GM23338 (cell line): Measurements from ENCODE around the gene ZPR1. TPM values are rescaled to one million over a fixed set of nuclear protein-coding genes. Genes with fewer than 3 reads are reported as not detected.

Experiments
- ATAC-seq: fragments of 200-7000 bp; cut with Tn5 transposase; 3 replicates; pipeline ENCODE4 v1.9.1; 2020
- DNase-seq: peaks from one replicate; pipeline ENCODE4 v3.0.0-alpha.2; 2015; ENCODE audit warnings: low spot score
- H2AFZ ChIP-seq: fragments of 200-600 bp; sonication (generic); 2 replicates; pipeline ENCODE4 v1.8.0; 2016; ENCODE audit warnings: antibody characterized with exemption, mild to moderate bottlenecking, moderate library complexity
- H3F3A ChIP-seq: fragments of 200-600 bp; sonication (generic); replicated peaks from 2 replicates; pipeline ENCODE4 v1.8.0; 2017; ENCODE audit warnings: antibody characterized with exemption, mixed run types, low read depth
- H3K27ac ChIP-seq: fragments of 200-600 bp; sonication (generic); 2 replicates; pipeline ENCODE4 v1.6.1; 2016; ENCODE audit warnings: low read depth
- H3K27me3 ChIP-seq: fragments of 200-600 bp; sonication (generic); 2 replicates; pipeline ENCODE4 v1.8.0; 2016; ENCODE audit warnings: mild to moderate bottlenecking, mixed run types, moderate library complexity; ENCODE audit not compliant: insufficient read depth
- H3K36me3 ChIP-seq: fragments of 200-600 bp; sonication (generic); 2 replicates; pipeline ENCODE4 v1.8.0; 2016; ENCODE audit warnings: mild to moderate bottlenecking; ENCODE audit not compliant: insufficient read depth
- H3K4me1 ChIP-seq: fragments of 200-600 bp; sonication (generic); 2 replicates; pipeline ENCODE4 v1.8.0; 2016; ENCODE audit warnings: mild to moderate bottlenecking, moderate library complexity; ENCODE audit not compliant: insufficient read depth
- H3K4me2 ChIP-seq: fragments of 200-600 bp; sonication (generic); 2 replicates; pipeline ENCODE4 v1.7.1; 2017; ENCODE audit warnings: mixed run types
- H3K4me3 ChIP-seq: fragments of 200-600 bp; sonication (generic); 2 replicates; pipeline ENCODE4 v1.6.1; 2016; ENCODE audit warnings: mixed run types
- H3K79me2 ChIP-seq: fragments of 200-600 bp; sonication (generic); replicated peaks from 2 replicates; pipeline ENCODE4 v1.8.0; 2017; ENCODE audit warnings: mild to moderate bottlenecking; ENCODE audit not compliant: insufficient read depth
- H3K9me2 ChIP-seq: fragments of 200-600 bp; sonication (generic); 2 replicates; pipeline ENCODE4 v1.8.0; 2017; ENCODE audit not compliant: insufficient read depth
- H4K20me1 ChIP-seq: fragments of 200-600 bp; sonication (generic); replicated peaks from 2 replicates; pipeline ENCODE4 v1.8.0; 2017; ENCODE audit warnings: mild to moderate bottlenecking; ENCODE audit not compliant: insufficient read depth
- H3K27ac Mint-ChIP-seq: 2 replicates; pipeline ENCODE4 v1.8.0; 2020; ENCODE audit warnings: inconsistent platforms, mild to moderate bottlenecking, moderate library complexity, mixed read lengths
- H3K27me3 Mint-ChIP-seq: 3 replicates; pipeline ENCODE4 v1.8.0; 2022; ENCODE audit warnings: low read depth, mild to moderate bottlenecking, moderate library complexity, mixed read lengths, inconsistent platforms; ENCODE audit not compliant: insufficient read depth, poor library complexity
- H3K36me3 Mint-ChIP-seq: 3 replicates; pipeline ENCODE4 v1.8.0; 2021; ENCODE audit warnings: low read depth, mild to moderate bottlenecking, inconsistent platforms, moderate library complexity, mixed read lengths
- H3K4me1 Mint-ChIP-seq: 3 replicates; pipeline ENCODE4 v1.8.0; 2020; ENCODE audit warnings: mild to moderate bottlenecking, inconsistent platforms, mixed read lengths
- H3K4me3 Mint-ChIP-seq: 3 replicates; pipeline ENCODE4 v1.8.0; 2021; ENCODE audit warnings: moderate library complexity, mild to moderate bottlenecking, inconsistent platforms, mixed read lengths
- H3K9me3 Mint-ChIP-seq: 3 replicates; pipeline ENCODE4 v1.8.0; 2020; ENCODE audit warnings: moderate library complexity, mild to moderate bottlenecking, inconsistent platforms, mixed read lengths
- CREB1 ChIP-seq: fragments of 250-450 bp; sonication (Bioruptor Pico); IDR thresholded peaks from 2 replicates; pipeline ENCODE4 v1.5.0; 2020; ENCODE audit warnings: low read depth, mild to moderate bottlenecking, moderate library complexity
- EZH2 ChIP-seq: fragments of 200-600 bp; sonication (generic); IDR thresholded peaks from one replicate; pipeline ENCODE4 v1.8.0; 2017; ENCODE audit warnings: antibody characterized with exemption, mild to moderate bottlenecking, low read depth; ENCODE audit not compliant: unreplicated experiment
- EZH2phosphoT487 ChIP-seq: fragments of 200-600 bp; sonication (generic); IDR thresholded peaks from one replicate; pipeline ENCODE4 v1.8.1; 2018; ENCODE audit warnings: antibody characterized with exemption; ENCODE audit not compliant: unreplicated experiment
- JUNB ChIP-seq: IDR thresholded peaks from one replicate; pipeline ENCODE4 v1.6.1; 2016; ENCODE audit warnings: antibody characterized with exemption; ENCODE audit not compliant: unreplicated experiment
- NANOG ChIP-seq: IDR thresholded peaks from 2 replicates; pipeline ENCODE4 v1.6.1; 2016; ENCODE audit warnings: antibody characterized with exemption, borderline replicate concordance
- POLR2AphosphoS5 ChIP-seq: IDR thresholded peaks from 2 replicates; pipeline ENCODE4 v1.6.1; 2016; ENCODE audit warnings: antibody characterized with exemption, low read depth
- STAT1 ChIP-seq: IDR thresholded peaks from one replicate; pipeline ENCODE4 v1.6.1; 2016; ENCODE audit warnings: antibody characterized with exemption; ENCODE audit not compliant: unreplicated experiment
- ZNF114 ChIP-seq: fragments of 250-450 bp; sonication (Bioruptor Pico); IDR thresholded peaks from 2 replicates; pipeline ENCODE4 v1.5.0; 2020; ENCODE audit warnings: mild to moderate bottlenecking, moderate library complexity
- ZNF331 ChIP-seq: fragments of 250-450 bp; sonication (Bioruptor Pico); IDR thresholded peaks from 2 replicates; pipeline ENCODE4 v1.5.0; 2020; ENCODE audit warnings: low read depth, mild to moderate bottlenecking, moderate library complexity
- polyA plus RNA-seq: library from polyadenylated mRNA; unstranded; fragments of >200 nt; fragmentation: Nextera tagmentation; extraction: Ambion mirVana; gene quantifications from 2 replicates; pipeline ENCODE4 v1.2.1, GENCODE V29; 2016
- total RNA-seq: library from RNA; depleted of rRNA; stranded (reverse); fragments of >200 nt; shearing (Covaris generic); gene quantifications from 2 replicates; pipeline ENCODE4 v1.2.3, GENCODE V29; 2014
- TF ChIP-seq, protein P1 (sequence below): IDR thresholded peaks from 2 replicates; pipeline ENCODE4 v1.6.1; 2016; ENCODE audit warnings: antibody characterized with exemption
- TF ChIP-seq, protein P2 (sequence below): IDR thresholded peaks from one replicate; pipeline ENCODE4 v1.6.1; 2018; ENCODE audit warnings: antibody characterized with exemption; ENCODE audit not compliant: unreplicated experiment
- TF ChIP-seq, protein P3 (sequence below): fragments of 250-450 bp; sonication (Bioruptor Pico); IDR thresholded peaks from 2 replicates; pipeline ENCODE4 v1.5.0; 2020; ENCODE audit warnings: mild to moderate bottlenecking, moderate library complexity

Gene ZPR1
- total and polyA plus RNA-seq, 2 experiments from 2014 or later: 55.4 to 96.7 TPM

DNA sequence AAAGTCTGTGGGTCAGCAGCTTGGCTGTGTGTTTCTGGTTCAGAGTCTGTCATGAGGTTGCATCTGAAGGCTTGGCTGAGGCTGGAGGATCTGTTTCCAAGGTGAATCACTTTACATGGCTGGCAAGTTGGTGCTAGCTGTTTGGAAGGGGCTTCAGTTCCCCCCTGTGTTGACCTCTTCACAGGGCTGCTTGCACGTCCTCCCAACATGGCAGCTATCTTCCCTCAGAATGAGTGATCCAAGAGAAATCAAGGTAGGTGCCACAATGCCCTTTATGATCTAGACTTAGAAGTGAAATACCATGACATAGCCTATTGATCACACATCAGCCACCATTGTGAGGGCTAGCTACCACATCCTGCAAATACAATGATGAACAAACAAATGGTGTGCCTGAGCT, 25.3 kb upstream of the ZPR1 start (continued):
- TF ChIP-seq ZNF114 (CRISPR knock-in tag) (no peak), POLR2AphosphoS5 (no peak), EZH2 (no peak), NANOG (no peak)
- TF ChIP-seq, protein P1, sequence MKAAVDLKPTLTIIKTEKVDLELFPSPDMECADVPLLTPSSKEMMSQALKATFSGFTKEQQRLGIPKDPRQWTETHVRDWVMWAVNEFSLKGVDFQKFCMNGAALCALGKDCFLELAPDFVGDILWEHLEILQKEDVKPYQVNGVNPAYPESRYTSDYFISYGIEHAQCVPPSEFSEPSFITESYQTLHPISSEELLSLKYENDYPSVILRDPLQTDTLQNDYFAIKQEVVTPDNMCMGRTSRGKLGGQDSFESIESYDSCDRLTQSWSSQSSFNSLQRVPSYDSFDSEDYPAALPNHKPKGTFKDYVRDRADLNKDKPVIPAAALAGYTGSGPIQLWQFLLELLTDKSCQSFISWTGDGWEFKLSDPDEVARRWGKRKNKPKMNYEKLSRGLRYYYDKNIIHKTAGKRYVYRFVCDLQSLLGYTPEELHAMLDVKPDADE: no peak
- TF ChIP-seq, protein P2, sequence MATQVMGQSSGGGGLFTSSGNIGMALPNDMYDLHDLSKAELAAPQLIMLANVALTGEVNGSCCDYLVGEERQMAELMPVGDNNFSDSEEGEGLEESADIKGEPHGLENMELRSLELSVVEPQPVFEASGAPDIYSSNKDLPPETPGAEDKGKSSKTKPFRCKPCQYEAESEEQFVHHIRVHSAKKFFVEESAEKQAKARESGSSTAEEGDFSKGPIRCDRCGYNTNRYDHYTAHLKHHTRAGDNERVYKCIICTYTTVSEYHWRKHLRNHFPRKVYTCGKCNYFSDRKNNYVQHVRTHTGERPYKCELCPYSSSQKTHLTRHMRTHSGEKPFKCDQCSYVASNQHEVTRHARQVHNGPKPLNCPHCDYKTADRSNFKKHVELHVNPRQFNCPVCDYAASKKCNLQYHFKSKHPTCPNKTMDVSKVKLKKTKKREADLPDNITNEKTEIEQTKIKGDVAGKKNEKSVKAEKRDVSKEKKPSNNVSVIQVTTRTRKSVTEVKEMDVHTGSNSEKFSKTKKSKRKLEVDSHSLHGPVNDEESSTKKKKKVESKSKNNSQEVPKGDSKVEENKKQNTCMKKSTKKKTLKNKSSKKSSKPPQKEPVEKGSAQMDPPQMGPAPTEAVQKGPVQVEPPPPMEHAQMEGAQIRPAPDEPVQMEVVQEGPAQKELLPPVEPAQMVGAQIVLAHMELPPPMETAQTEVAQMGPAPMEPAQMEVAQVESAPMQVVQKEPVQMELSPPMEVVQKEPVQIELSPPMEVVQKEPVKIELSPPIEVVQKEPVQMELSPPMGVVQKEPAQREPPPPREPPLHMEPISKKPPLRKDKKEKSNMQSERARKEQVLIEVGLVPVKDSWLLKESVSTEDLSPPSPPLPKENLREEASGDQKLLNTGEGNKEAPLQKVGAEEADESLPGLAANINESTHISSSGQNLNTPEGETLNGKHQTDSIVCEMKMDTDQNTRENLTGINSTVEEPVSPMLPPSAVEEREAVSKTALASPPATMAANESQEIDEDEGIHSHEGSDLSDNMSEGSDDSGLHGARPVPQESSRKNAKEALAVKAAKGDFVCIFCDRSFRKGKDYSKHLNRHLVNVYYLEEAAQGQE: no peak

DNA sequence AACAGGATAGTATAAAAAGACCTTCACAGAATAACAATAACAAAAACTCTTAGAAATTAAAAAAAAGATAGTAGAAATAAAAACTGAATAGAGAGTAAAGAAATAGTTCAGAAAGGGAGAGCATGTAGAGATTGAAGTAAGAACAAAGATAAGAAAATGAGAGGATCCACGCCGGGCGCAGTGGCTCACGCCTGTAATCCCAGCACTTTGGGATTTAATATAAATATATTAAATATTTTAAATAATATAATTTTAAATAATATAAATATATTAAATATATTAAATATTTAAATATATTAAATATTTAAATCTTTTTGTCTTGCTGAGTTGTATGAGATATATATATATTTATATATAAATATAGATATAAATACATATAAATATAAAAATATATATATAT, 24.3 kb upstream of the ZPR1 start:
- no peaks in the 10 kb centered on the region for H4K20me1 ChIP-seq
- no peaks in the 10 kb centered on the region for H3K9me3 Mint-ChIP-seq
- no peaks in the 10 kb centered on the region for H3K36me3 Mint-ChIP-seq
- H3K27me3 Mint-ChIP-seq: peaks cover 6% of the 10 kb centered on the region
- no peaks in the 10 kb centered on the region; the same call in 2 of the 3 replicates for H3K4me1 Mint-ChIP-seq
- H3F3A ChIP-seq: no peaks in the 10 kb centered on the region
- H3K4me2 ChIP-seq: no peak overlapping the region
- no peaks in the 10 kb centered on the region for H3K36me3 ChIP-seq
- no peak for DNase-seq
- no peaks in the 10 kb centered on the region for H3K79me2 ChIP-seq
- H3K4me1 ChIP-seq: no peaks in the 10 kb centered on the region
- ATAC-seq: no peak
- H3K27ac ChIP-seq: no peak overlapping the region
- H3K4me3 Mint-ChIP-seq: no peak overlapping the region
- no peaks in the 10 kb centered on the region for H3K27me3 ChIP-seq
- H3K27ac Mint-ChIP-seq: no peak overlapping the region
- H2AFZ ChIP-seq: no peak overlapping the region
- no peaks in the 10 kb centered on the region for H3K9me2 ChIP-seq
- H3K4me3 ChIP-seq: no peak overlapping the region
- TF ChIP-seq EZH2: no peak
- no peak for TF ChIP-seq POLR2AphosphoS5
- no peak for TF ChIP-seq CREB1
- no peak for TF ChIP-seq STAT1
- TF ChIP-seq, protein P3, sequence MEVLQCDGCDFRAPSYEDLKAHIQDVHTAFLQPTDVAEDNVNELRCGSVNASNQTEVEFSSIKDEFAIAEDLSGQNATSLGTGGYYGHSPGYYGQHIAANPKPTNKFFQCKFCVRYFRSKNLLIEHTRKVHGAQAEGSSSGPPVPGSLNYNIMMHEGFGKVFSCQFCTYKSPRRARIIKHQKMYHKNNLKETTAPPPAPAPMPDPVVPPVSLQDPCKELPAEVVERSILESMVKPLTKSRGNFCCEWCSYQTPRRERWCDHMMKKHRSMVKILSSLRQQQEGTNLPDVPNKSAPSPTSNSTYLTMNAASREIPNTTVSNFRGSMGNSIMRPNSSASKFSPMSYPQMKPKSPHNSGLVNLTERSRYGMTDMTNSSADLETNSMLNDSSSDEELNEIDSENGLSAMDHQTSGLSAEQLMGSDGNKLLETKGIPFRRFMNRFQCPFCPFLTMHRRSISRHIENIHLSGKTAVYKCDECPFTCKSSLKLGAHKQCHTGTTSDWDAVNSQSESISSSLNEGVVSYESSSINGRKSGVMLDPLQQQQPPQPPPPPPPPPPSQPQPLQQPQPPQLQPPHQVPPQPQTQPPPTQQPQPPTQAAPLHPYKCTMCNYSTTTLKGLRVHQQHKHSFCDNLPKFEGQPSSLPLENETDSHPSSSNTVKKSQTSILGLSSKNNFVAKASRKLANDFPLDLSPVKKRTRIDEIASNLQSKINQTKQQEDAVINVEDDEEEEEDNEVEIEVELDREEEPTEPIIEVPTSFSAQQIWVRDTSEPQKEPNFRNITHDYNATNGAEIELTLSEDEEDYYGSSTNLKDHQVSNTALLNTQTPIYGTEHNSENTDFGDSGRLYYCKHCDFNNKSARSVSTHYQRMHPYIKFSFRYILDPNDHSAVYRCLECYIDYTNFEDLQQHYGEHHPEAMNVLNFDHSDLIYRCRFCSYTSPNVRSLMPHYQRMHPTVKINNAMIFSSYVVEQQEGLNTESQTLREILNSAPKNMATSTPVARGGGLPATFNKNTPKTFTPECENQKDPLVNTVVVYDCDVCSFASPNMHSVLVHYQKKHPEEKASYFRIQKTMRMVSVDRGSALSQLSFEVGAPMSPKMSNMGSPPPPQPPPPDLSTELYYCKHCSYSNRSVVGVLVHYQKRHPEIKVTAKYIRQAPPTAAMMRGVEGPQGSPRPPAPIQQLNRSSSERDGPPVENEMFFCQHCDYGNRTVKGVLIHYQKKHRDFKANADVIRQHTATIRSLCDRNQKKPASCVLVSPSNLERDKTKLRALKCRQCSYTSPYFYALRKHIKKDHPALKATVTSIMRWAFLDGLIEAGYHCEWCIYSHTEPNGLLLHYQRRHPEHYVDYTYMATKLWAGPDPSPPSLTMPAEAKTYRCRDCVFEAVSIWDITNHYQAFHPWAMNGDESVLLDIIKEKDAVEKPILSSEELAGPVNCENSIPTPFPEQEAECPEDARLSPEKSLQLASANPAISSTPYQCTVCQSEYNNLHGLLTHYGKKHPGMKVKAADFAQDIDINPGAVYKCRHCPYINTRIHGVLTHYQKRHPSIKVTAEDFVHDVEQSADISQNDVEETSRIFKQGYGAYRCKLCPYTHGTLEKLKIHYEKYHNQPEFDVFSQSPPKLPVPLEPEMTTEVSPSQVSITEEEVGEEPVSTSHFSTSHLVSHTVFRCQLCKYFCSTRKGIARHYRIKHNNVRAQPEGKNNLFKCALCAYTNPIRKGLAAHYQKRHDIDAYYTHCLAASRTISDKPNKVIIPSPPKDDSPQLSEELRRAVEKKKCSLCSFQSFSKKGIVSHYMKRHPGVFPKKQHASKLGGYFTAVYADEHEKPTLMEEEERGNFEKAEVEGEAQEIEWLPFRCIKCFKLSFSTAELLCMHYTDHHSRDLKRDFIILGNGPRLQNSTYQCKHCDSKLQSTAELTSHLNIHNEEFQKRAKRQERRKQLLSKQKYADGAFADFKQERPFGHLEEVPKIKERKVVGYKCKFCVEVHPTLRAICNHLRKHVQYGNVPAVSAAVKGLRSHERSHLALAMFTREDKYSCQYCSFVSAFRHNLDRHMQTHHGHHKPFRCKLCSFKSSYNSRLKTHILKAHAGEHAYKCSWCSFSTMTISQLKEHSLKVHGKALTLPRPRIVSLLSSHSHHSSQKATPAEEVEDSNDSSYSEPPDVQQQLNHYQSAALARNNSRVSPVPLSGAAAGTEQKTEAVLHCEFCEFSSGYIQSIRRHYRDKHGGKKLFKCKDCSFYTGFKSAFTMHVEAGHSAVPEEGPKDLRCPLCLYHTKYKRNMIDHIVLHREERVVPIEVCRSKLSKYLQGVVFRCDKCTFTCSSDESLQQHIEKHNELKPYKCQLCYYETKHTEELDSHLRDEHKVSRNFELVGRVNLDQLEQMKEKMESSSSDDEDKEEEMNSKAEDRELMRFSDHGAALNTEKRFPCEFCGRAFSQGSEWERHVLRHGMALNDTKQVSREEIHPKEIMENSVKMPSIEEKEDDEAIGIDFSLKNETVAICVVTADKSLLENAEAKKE: no peak
- TF ChIP-seq JUNB: no peak
- TF ChIP-seq NANOG: no peak
- no peak for TF ChIP-seq EZH2phosphoT487
- no peak for TF ChIP-seq ZNF114 (CRISPR knock-in tag)
- no peak for TF ChIP-seq ZNF331
